ENCODE data around the gene DAAM2. TPM values are rescaled to one million over a fixed set of nuclear protein-coding genes. Genes with fewer than 3 reads are reported as not detected.

Gene DAAM2
- polyA plus RNA-seq, 1 of the 3 experiments (the other 2 are of a cell fraction): 0.20 TPM

GRCh38 chr6:39870950-39871349 is 78.8 kb downstream of the DAAM2 start (continued):
- no peak for TF ChIP-seq GATA2 (CRISPR knock-in tag; IDR thresholded peaks at IDR 0.05)
- no peak for TF ChIP-seq RCOR1 (IDR thresholded peaks at IDR 0.05; ENCODE audit: low read length)

GRCh38 chr6:39873439-39873838 is 81.3 kb downstream of the DAAM2 start:
- TF ChIP-seq ELF1 (IDR thresholded peaks at IDR 0.05) (no peak), TAF1 (IDR thresholded peaks at IDR 0.05; ENCODE audit: borderline replicate concordance, low read depth, low read length) (no peak), RXRA (IDR thresholded peaks at IDR 0.05; ENCODE audit: borderline replicate concordance, low read depth) (no peak), RAD21 (IDR thresholded peaks at IDR 0.05; ENCODE audit: low read length) (no peak), MAX (IDR thresholded peaks at IDR 0.05; ENCODE audit: low read depth) (no peak), TCF12 (IDR thresholded peaks at IDR 0.05) (no peak), EP300 (IDR thresholded peaks at IDR 0.05; ENCODE audit: borderline replicate concordance in 1 of 2, low read depth in 1 of 2, low read length in 1 of 2) (no peak), PBX3 (IDR thresholded peaks at IDR 0.05) (no peak), RFX5 (IDR thresholded peaks at IDR 0.05; ENCODE audit: low read length) (no peak), FOSL2 (IDR thresholded peaks at IDR 0.05; ENCODE audit: borderline replicate concordance, low read depth) (no peak)
- TF ChIP-seq, protein P1, sequence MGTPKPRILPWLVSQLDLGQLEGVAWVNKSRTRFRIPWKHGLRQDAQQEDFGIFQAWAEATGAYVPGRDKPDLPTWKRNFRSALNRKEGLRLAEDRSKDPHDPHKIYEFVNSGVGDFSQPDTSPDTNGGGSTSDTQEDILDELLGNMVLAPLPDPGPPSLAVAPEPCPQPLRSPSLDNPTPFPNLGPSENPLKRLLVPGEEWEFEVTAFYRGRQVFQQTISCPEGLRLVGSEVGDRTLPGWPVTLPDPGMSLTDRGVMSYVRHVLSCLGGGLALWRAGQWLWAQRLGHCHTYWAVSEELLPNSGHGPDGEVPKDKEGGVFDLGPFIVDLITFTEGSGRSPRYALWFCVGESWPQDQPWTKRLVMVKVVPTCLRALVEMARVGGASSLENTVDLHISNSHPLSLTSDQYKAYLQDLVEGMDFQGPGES (IDR thresholded peaks at IDR 0.05; ENCODE audit: low read depth, low read length): no peak
- TF ChIP-seq, protein P2, sequence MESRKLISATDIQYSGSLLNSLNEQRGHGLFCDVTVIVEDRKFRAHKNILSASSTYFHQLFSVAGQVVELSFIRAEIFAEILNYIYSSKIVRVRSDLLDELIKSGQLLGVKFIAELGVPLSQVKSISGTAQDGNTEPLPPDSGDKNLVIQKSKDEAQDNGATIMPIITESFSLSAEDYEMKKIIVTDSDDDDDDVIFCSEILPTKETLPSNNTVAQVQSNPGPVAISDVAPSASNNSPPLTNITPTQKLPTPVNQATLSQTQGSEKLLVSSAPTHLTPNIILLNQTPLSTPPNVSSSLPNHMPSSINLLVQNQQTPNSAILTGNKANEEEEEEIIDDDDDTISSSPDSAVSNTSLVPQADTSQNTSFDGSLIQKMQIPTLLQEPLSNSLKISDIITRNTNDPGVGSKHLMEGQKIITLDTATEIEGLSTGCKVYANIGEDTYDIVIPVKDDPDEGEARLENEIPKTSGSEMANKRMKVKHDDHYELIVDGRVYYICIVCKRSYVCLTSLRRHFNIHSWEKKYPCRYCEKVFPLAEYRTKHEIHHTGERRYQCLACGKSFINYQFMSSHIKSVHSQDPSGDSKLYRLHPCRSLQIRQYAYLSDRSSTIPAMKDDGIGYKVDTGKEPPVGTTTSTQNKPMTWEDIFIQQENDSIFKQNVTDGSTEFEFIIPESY (IDR thresholded peaks at IDR 0.05; ENCODE audit: borderline replicate concordance, low read depth): no peak
- ChIA-PET POLR2A (no interaction called here), CTCF (interaction anchor here (0.7 to 0.9 kb wide), 2 partner anchors 9 to 17 kb away, joined by 3 to 4 read pairs; no protein-coding TSS in a partner anchor)
- no peak overlapping the region for H3K9ac ChIP-seq
- H3K4me3 ChIP-seq (ENCODE audit: low read depth in 2 of 2, low read length in 1 of 2): no peak overlapping the region
- DNase-seq: no peak
- H3K27ac ChIP-seq (ENCODE audit: low read depth in 2 of 2, low read length in 1 of 2): no peak overlapping the region
- no peaks in the 10 kb centered on the region for H3K27me3 ChIP-seq (ENCODE audit: insufficient read depth)
- no peak overlapping the region for H3K4me2 ChIP-seq
- H3F3A ChIP-seq (replicated peaks; ENCODE audit: insufficient read depth): no peaks in the 10 kb centered on the region
- no peaks in the 10 kb centered on the region for H3K9me3 ChIP-seq
- no peak overlapping the region for H2AFZ ChIP-seq (ENCODE audit: low read depth)
- 38% methylated on average over 3 of the region's 3 CpGs for WGBS (ENCODE audit: low lambda C conversion rate)
- no peaks in the 10 kb centered on the region for H3K79me2 ChIP-seq (ENCODE audit: insufficient read depth)
- H4K20me1 ChIP-seq (ENCODE audit: insufficient read depth): no peaks in the 10 kb centered on the region
- no peaks in the 10 kb centered on the region for H3K9me2 ChIP-seq
- H3K4me1 ChIP-seq (ENCODE audit: control insufficient read depth in 1 of 2, insufficient read depth in 2 of 2, low read depth in 1 of 2, low read length in 1 of 2): no peaks in the 10 kb centered on the region
- no peaks in the 10 kb centered on the region for H3K36me3 ChIP-seq (replicated peaks in 1 of 2; ENCODE audit: control insufficient read depth in 1 of 2, insufficient read depth in 2 of 2, low read length in 1 of 2)
